Common myeloid progenitor, CD34-positive (primary cell): ENCODE measurements around the gene ANXA6.

ENCODE experiments used
- CTCF ChIA-PET: fragments of 350-600 bp; sonication (Branson Sonifier 250); formaldehyde crosslinking; loops from one replicate; lab custom pipeline; 2021; ENCODE audit warnings: antibody characterized with exemption; lab: Charles Lee
- POLR2A ChIA-PET: fragments of 350-600 bp; sonication (Branson Sonifier 250); formaldehyde crosslinking; loops from one replicate; lab custom pipeline; 2021; ENCODE audit warnings: antibody characterized with exemption; lab: Charles Lee
- DNase-seq, 3 donors: peaks; one replicate each; pipeline versions ENCODE4 v3.0.0 to v3.0.0-alpha.2; 2013
- H3K27ac ChIP-seq, 2 experiments: 1 replicate in 1 of 2; 2 replicates in 1 of 2; pipeline ENCODE4 v1.7.0; 2013; ENCODE audit warnings: inconsistent platforms in 2 of 2, low read length in 2 of 2, mild to moderate bottlenecking in 2 of 2, low read depth in 1 of 2, moderate library complexity in 1 of 2; ENCODE audit not compliant: severe bottlenecking in 2 of 2, insufficient read depth in 1 of 2, poor library complexity in 1 of 2
- H3K27me3 ChIP-seq, 5 experiments: replicated peaks in 2 of 5; 1 replicate in 3 of 5; 2 replicates in 2 of 5; pipeline versions ENCODE4 v1.6.1 to v1.7.0; 2013; ENCODE audit warnings: low read length in 4 of 5, mild to moderate bottlenecking in 2 of 5, moderate library complexity in 2 of 5, inconsistent platforms in 1 of 5; ENCODE audit not compliant: insufficient read depth in 5 of 5, control insufficient read depth in 4 of 5
- H3K36me3 ChIP-seq, 4 experiments: 1 replicate in 2 of 4; 2 replicates in 2 of 4; pipeline versions ENCODE4 v1.6.1 to v1.7.0; 2013; ENCODE audit warnings: low read length in 3 of 4, control low read depth in 1 of 4, mild to moderate bottlenecking in 1 of 4; ENCODE audit not compliant: control insufficient read depth in 4 of 4, insufficient read depth in 4 of 4
- H3K4me1 ChIP-seq, 4 experiments: 1 replicate in 3 of 4; 2 replicates in 1 of 4; pipeline versions ENCODE4 v1.6.1 to v1.7.1; 2013; ENCODE audit warnings: low read length in 3 of 4, mild to moderate bottlenecking in 3 of 4, control low read depth in 1 of 4, inconsistent platforms in 1 of 4, moderate library complexity in 1 of 4; ENCODE audit not compliant: control insufficient read depth in 4 of 4, insufficient read depth in 4 of 4; ENCODE audit errors: control extremely low read depth in 1 of 4
- H3K4me3 ChIP-seq, 7 experiments: 1 replicate in 4 of 7; 2 replicates in 3 of 7; pipeline versions ENCODE4 v1.5.1 to v1.7.0; 2013; ENCODE audit warnings: mild to moderate bottlenecking in 7 of 7, low read length in 6 of 7, moderate library complexity in 6 of 7, inconsistent platforms in 2 of 7, low read depth in 2 of 7, control low read depth in 1 of 7; ENCODE audit not compliant: insufficient read depth in 4 of 7, control insufficient read depth in 1 of 7; ENCODE audit errors: extremely low read depth in 1 of 7
- H3K9me3 ChIP-seq, 5 experiments: 1 replicate in 4 of 5; 2 replicates in 1 of 5; pipeline versions ENCODE4 v1.6.1 to v1.7.1; 2013; ENCODE audit warnings: low read length in 4 of 5, mild to moderate bottlenecking in 2 of 5, inconsistent platforms in 1 of 5, low read depth in 1 of 5, moderate library complexity in 1 of 5; ENCODE audit not compliant: control insufficient read depth in 4 of 5, insufficient read depth in 2 of 5; ENCODE audit errors: control extremely low read depth in 1 of 5
- WGBS: methylation state at CpG from one replicate; pipeline ENCODE4 v1.1.5; 2013; ENCODE audit not compliant: insufficient coverage; 5-methylcytosine and 5-hydroxymethylcytosine counted together

Gene ANXA6

GRCh38 chr5:151174612-151175101 is 17.1 kb upstream of the ANXA6 start:
- 88% methylated on average over 11 of the region's 15 CpGs for WGBS
- Histone ChIP-seq H3K27ac (no peak overlapping the region), H3K4me3 (peak overlapping the region in 1 of 7 experiments; percentile 29), H3K4me1 (no peaks in the 10 kb centered on the region), H3K27me3 (no peaks in the 10 kb centered on the region), H3K9me3 (no peaks in the 10 kb centered on the region), H3K36me3 (peaks cover 0 to 8% (median 2%) of the 10 kb centered on the region in 4 experiments)
- POLR2A ChIA-PET: no interaction called here
- CTCF ChIA-PET: interaction anchor here (0.9 to 1.0 kb wide), 3 partner anchors 9 to 49 kb away, joined by 3 to 4 read pairs (median 3); no protein-coding TSS in a partner anchor
- no peak for DNase-seq

GRCh38 chr5:151173711-151174611 is 16.4 kb upstream of the ANXA6 start:
- no peaks in the 10 kb centered on the region for H3K27me3 ChIP-seq
- ChIA-PET CTCF (interaction anchor here (0.6 to 14.6 kb wide), 5 partner anchors 9 to 49 kb away, joined by 3 to 558 read pairs (median 3); no protein-coding TSS in a partner anchor), POLR2A (no interaction called here)
- peak overlapping the region in 1 of 7 experiments; percentile 29 for H3K4me3 ChIP-seq
- no peaks in the 10 kb centered on the region for H3K4me1 ChIP-seq
- H3K9me3 ChIP-seq: no peaks in the 10 kb centered on the region
- no peak overlapping the region for H3K27ac ChIP-seq
- DNase-seq: no peak
- 100% methylated on average over 7 of the region's 11 CpGs for WGBS
- peaks cover 0 to 5% (median 2%) of the 10 kb centered on the region in 4 experiments for H3K36me3 ChIP-seq

GRCh38 chr5:151171529-151171928 is 13.9 kb upstream of the ANXA6 start:
- ChIA-PET CTCF (interaction anchor here (0.6 to 14.6 kb wide), 3 partner anchors 10 to 74 kb away, joined by 3 to 558 read pairs (median 4); no protein-coding TSS in a partner anchor), POLR2A (interaction anchor here (0.6 to 1.1 kb wide), 2 partner anchors 10 to 31 kb away, joined by 4 to 5 read pairs; no protein-coding TSS in a partner anchor)
- WGBS: 80% methylated on average over 1 of the region's 1 CpG
- no peak overlapping the region for H3K4me3 ChIP-seq
- no peaks in the 10 kb centered on the region for H3K27me3 ChIP-seq
- no peaks in the 10 kb centered on the region for H3K9me3 ChIP-seq
- H3K27ac ChIP-seq: no peak overlapping the region
- DNase-seq: no peak
- no peaks in the 10 kb centered on the region for H3K4me1 ChIP-seq
- no peaks in the 10 kb centered on the region for H3K36me3 ChIP-seq

- H3K27ac ChIP-seq: no peak overlapping the region
- no peak for DNase-seq
- WGBS: 91% methylated on average over 9 of the region's 10 CpGs
Observed at GRCh38 chr5:151168602-151169344, 11.2 kb upstream of the ANXA6 start.

GRCh38 chr5:151167022-151167421 is 9.4 kb upstream of the ANXA6 start:
- no peaks in the 10 kb centered on the region for H3K9me3 ChIP-seq
- no peak overlapping the region for H3K27ac ChIP-seq
- ChIA-PET CTCF (interaction anchor here (0.5 to 14.6 kb wide), 10 partner anchors 12 to 450 kb away, joined by 3 to 558 read pairs (median 4); partner anchors contain the start of gene ANXA6), POLR2A (interaction anchor here (0.5 to 0.6 kb wide), 2 partner anchors 46 to 716 kb away, joined by 3 read pairs; no protein-coding TSS in a partner anchor)
- peaks cover 0 to 3% (median 0%) of the 10 kb centered on the region in 4 experiments for H3K4me1 ChIP-seq
- no peak for DNase-seq
- no peaks in the 10 kb centered on the region for H3K27me3 ChIP-seq
- 99% methylated on average over 7 of the region's 9 CpGs for WGBS
- H3K4me3 ChIP-seq: no peak overlapping the region
- H3K36me3 ChIP-seq: no peaks in the 10 kb centered on the region

More at GRCh38 chr5:151168602-151169344, 11.2 kb upstream of the ANXA6 start:
- no peak overlapping the region for H3K4me3 ChIP-seq
- CTCF ChIA-PET: interaction anchor here (1.0 to 14.6 kb wide), 7 partner anchors 11 to 120 kb away, joined by 4 to 558 read pairs (median 8); partner anchors contain the start of gene ANXA6
- H3K36me3 ChIP-seq: no peaks in the 10 kb centered on the region
- no peaks in the 10 kb centered on the region for H3K27me3 ChIP-seq
- POLR2A ChIA-PET: no interaction called here
- H3K4me1 ChIP-seq: peaks cover 0 to 3% (median 0%) of the 10 kb centered on the region in 4 experiments
- no peaks in the 10 kb centered on the region for H3K9me3 ChIP-seq

- POLR2A ChIA-PET: interaction anchor here (0.7 to 1.4 kb wide), 2 partner anchors 39 to 754 kb away, joined by 3 to 5 read pairs; no protein-coding TSS in a partner anchor
- no peaks in the 10 kb centered on the region for H3K27me3 ChIP-seq
- H3K27ac ChIP-seq: no peak overlapping the region
- peaks cover 0 to 3% (median 0%) of the 10 kb centered on the region in 4 experiments for H3K4me1 ChIP-seq
- 78% methylated on average over 6 of the region's 8 CpGs for WGBS
- DNase-seq: peak; percentile 80 to 90 (median 83)
- no peaks in the 10 kb centered on the region for H3K9me3 ChIP-seq
- no peak overlapping the region for H3K4me3 ChIP-seq
- H3K36me3 ChIP-seq: no peaks in the 10 kb centered on the region
- CTCF ChIA-PET: interaction anchor here (0.6 to 14.6 kb wide), 33 partner anchors 8 to 467 kb away, joined by 3 to 558 read pairs (median 4); partner anchors contain the start of genes ANXA6 and CCDC69
Observed at GRCh38 chr5:151164687-151165392, 7.3 kb upstream of the ANXA6 start.
